Urinary bladder (tissue), 4 donors: ENCODE results near the gene ZCCHC7. TPM values are rescaled to one million over a fixed set of nuclear protein-coding genes. Genes with fewer than 3 reads are reported as not detected.
"Not testable (repeated sequence)": the region's sequence is repeated elsewhere in the genome, so short reads cannot be mapped to it uniquely, and the experiment has no call there.

Experiments used
- DNase-seq: peaks from one replicate; pipeline ENCODE4 v3.0.0-alpha.2; 2015; ENCODE audit errors: extremely low spot score
- H3K27ac ChIP-seq: one replicate; pipeline ENCODE4 v1.5.1; 2013; ENCODE audit warnings: low read depth, mild to moderate bottlenecking, moderate library complexity
- H3K36me3 ChIP-seq: one replicate; pipeline ENCODE4 v1.6.1; 2013; ENCODE audit warnings: mild to moderate bottlenecking, moderate library complexity; ENCODE audit not compliant: insufficient read depth
- H3K4me1 ChIP-seq: one replicate; pipeline ENCODE4 v1.6.1; 2013; ENCODE audit warnings: mild to moderate bottlenecking, moderate library complexity; ENCODE audit not compliant: insufficient read depth
- H3K4me3 ChIP-seq: one replicate; pipeline ENCODE4 v1.5.1; 2013; ENCODE audit warnings: low read depth, low read length
- WGBS: extraction: QIAGEN DNeasy Blood & Tissue Kit; methylation state at CpG from one replicate; pipeline ENCODE4 v1.1.7; 2013; 5-methylcytosine and 5-hydroxymethylcytosine counted together
- polyA plus RNA-seq: library from polyadenylated mRNA; stranded (reverse); fragments of 200-250 nt; gene quantifications from one replicate; pipeline ENCODE4 v1.2.3, GENCODE V29; 2013
- total RNA-seq: library from RNA; depleted of rRNA; stranded (reverse); fragments of >200 nt; gene quantifications from one replicate; pipeline ENCODE4 v1.2.3, GENCODE V29; 2014
- donor health status: healthy with polysubstance abuse.
- donor health status: healthy.

Gene ZCCHC7
- total and polyA plus RNA-seq, 2 donors = 10.9 to 40.7 TPM

DNA sequence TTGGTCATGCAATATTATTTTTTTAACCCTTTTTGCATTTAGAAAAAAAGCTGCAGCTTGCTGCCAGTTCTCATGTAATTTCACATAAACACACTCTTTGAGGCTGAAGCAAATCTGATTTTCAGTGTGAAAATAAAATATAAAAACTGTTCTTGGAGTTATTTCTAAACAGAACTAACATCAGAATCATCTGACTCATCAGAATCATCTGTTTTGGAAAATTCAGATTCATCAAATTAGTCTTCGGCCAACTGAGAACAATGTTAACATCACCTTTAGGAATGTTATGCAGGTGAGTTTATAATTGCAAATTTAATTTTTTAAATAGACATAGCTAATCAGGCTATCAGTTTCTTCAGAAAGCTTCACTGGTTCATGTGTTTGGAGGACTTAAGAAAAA is 45.3 kb downstream of the ZCCHC7 start:
- WGBS = 98% methylated on average over 1 of the region's 1 CpG

DNA sequence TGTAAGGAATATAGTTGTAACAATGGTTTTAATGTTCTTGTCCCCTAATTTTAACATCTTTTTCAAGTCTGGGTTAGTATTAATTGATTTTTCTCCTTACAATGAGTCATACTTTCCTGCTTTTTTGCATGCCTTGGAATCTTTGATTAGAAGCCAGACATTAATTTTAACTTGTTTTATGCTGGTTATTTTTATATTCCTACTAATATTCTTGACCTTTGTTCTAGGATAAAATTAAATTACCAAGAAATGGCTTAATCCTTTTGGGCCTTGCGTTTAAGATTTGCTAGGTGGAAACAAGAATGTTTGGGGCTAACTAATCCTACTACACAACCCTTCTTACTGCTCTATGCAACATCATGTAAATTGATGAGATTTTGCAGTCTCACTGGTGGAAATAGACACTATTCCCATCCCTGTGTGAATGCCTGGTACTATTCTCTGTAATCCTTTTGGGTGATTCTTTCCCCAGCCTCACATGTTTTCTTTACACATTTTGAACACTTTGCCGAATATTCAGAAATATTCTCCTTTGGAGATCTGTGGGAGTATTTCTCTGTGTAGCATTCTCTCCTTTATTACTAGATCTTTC is 47.2 kb downstream of the ZCCHC7 start:
- WGBS = 87% methylated on average over 2 of the region's 2 CpGs

More for the DNA sequence above, 45.3 kb downstream of the ZCCHC7 start:
- Histone ChIP-seq H3K27ac (no peak overlapping the region), H3K4me3 (no peak overlapping the region), H3K36me3 (no peaks in the 10 kb centered on the region), H3K4me1 (no peaks in the 10 kb centered on the region)
- no peak for DNase-seq

DNA sequence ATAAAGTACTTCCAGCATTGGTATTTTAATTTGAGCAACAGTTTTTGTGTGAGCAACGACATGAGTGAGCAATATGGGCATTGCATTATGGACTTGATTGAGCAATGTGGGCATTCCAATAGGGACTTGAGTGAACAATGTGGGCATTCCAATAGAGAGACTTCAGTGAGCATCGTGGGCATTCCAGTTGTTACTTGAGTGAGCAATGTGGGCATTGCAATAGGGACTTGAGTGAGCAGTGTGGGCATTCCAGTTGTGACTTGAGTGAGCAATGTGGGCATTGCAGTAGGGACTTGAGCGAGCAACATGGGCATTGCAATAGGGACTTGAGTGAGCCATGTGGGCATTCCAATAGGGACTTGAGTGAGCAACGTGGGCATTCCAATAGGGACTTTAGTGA is 52.2 kb downstream of the ZCCHC7 start:
- H3K36me3 ChIP-seq = no peaks in the 10 kb centered on the region
- H3K27ac ChIP-seq = no peak overlapping the region
- no peaks in the 10 kb centered on the region for H3K4me1 ChIP-seq
- H3K4me3 ChIP-seq = no peak overlapping the region
- WGBS = 96% methylated on average over 4 of the region's 4 CpGs
- no peak for DNase-seq

More for the DNA sequence above, 47.2 kb downstream of the ZCCHC7 start:
- Histone ChIP-seq H3K4me3 (no peak overlapping the region), H3K36me3 (no peaks in the 10 kb centered on the region), H3K27ac (no peak overlapping the region), H3K4me1 (no peaks in the 10 kb centered on the region)
- DNase-seq = no peak

DNA sequence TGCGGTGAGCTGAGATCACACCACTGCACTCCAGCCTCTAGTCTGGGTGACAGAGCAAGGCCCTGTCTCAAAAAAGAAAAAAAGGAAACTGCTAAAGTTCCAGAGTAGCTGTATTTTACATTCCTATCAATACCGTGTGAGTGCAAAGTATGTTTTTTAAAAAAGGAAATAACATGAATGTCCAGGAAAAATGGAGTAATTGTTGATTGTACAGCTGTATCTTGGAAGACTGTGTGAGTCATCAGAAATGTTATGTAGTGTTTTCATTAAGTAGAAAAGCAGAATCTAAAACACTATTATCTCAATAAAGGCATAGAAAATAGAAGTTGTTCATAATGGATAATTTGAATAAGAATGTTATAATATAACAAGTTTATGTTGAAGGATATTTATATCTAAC is 53.9 kb downstream of the ZCCHC7 start:
- H3K36me3 ChIP-seq = no peaks in the 10 kb centered on the region
- H3K4me1 ChIP-seq = no peaks in the 10 kb centered on the region
- DNase-seq = no peak
- 72% methylated on average over 2 of the region's 2 CpGs for WGBS
- H3K27ac ChIP-seq = no peak overlapping the region
- H3K4me3 ChIP-seq = no peak overlapping the region

DNA sequence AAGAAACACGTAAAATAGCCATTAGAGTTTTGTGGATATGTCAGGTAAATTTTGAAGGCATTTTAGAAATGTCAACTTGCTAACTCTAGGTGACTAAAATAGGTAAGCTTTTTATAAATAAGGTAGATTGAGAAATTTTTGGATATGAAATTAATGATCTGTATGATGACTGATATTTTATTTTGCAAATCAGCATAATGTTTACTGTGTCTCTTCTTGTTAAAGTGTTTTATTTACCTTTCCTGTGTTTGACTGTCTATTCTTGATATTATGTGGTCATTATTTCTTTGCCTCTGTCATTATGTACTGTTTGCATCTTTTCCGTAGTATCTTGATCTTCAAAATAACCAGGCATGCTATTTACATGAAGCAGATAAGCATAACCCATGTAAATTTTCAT is 58.4 kb downstream of the ZCCHC7 start:
- 94% methylated on average over 2 of the region's 2 CpGs for WGBS

DNA sequence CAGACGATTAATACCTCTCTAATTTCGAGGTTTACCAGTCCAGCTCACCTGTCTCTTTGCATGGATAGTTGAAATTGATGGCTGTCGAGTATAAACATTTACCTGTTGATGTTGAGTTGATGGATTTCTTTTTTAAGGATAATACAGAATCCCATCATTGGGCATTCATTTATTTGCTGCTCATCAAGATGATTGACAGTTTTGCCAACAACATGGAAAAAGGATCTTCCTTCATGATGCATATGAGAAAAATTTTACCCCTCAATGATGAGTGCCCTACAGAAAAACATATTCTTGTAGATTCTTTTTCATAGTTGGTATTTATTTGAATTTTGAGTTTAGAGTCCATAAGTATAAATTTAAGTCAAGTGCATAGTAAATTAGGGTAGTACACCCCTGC is 59.2 kb downstream of the ZCCHC7 start:
- 82% methylated on average over 3 of the region's 3 CpGs for WGBS
- Histone ChIP-seq H3K27ac (no peak overlapping the region), H3K36me3 (no peaks in the 10 kb centered on the region), H3K4me3 (no peak overlapping the region), H3K4me1 (no peaks in the 10 kb centered on the region)
- DNase-seq = no peak

More for the DNA sequence above, 58.4 kb downstream of the ZCCHC7 start:
- H3K4me1 ChIP-seq = no peaks in the 10 kb centered on the region
- H3K36me3 ChIP-seq = no peaks in the 10 kb centered on the region
- H3K27ac ChIP-seq = no peak overlapping the region
- no peak overlapping the region for H3K4me3 ChIP-seq
- no peak for DNase-seq

DNA sequence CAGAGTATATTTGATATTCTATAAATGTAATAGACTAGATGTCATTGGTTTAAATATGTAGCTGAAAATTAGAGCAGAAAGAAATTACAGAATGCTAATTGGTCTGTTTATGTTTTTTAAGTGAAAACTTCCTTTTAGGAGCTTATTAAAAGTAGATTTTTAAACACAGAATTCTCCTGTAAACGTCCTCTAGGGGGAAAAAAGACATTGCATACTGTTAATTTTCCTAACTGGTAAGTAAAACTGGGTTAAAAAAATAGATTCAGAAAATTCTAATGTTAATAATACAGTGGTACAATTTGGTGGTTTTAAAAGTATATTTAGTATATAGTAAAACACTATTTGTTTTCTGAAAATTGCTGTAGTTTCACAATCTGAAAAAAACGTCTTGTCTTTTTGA is 59.8 kb downstream of the ZCCHC7 start:
- Histone ChIP-seq H3K27ac (no peak overlapping the region), H3K36me3 (no peaks in the 10 kb centered on the region), H3K4me3 (no peak overlapping the region), H3K4me1 (no peaks in the 10 kb centered on the region)
- no peak for DNase-seq
- WGBS = 68% methylated on average over 2 of the region's 2 CpGs

DNA sequence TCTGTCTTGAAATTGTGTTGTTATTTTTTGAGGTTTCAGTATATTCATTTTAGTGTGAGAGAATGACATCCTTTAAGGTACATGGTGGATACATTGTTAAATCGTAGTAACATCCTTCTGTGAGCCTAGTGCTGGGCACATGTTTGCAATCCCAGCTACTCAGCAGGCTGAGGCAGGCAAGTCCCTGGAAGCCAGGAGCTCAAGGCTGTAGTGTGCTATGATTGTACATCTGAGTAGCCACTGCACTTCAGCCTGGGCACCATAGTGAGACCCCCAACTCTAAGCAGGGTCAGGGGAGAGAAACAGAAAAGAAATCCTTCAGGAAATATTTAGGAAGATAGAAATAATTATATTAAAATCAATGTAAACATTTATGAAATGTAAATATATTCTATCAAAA is 62.3 kb downstream of the ZCCHC7 start:
- WGBS = 96% methylated on average over 1 of the region's 1 CpG
- Histone ChIP-seq H3K4me3 (no peak overlapping the region), H3K36me3 (no peaks in the 10 kb centered on the region), H3K27ac (no peak overlapping the region), H3K4me1 (no peaks in the 10 kb centered on the region)
- no peak for DNase-seq

DNA sequence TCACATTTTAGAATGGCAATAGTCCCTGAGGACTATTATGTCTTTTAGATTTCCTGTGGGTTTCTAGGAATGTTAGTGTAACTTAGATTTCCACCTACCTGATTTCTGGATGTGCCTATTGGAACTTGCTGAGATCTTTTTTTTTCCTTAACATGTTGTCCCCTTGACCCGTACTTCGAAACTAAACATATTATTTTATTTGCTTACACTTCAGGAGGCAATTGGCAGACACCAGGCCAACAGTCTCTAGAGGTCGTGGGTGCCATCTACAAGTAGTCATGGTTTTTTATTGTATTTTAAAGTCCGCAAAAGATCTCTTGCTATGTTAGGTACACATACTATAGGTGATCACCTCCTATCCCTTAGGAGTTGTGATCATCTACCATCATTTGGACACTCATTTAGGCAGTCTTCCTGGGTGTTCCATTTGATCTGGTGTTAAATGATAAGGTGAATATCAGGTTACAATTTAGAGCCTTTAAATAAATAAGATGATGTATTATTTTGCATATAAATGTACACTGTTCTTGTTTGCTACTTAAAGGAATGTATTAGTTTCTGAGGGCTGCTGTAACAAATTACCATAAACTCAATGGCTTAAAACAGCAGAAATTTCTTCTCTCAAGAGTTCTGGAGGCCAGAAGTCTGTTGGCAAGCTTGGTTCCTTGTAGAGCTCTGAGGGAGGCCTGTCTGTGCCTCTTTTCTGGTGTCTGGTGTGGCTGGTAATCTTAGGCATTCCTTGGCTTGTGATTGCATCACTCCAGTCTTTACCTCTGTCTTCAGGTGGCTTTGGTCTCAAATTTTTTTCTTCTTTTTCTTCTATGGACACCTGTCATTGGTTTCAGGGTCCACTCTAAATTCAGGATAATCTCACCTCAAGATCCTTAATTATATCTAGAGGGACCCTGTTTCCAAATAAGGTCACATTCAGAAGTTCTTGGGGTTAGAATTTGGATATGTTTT is 64.8 kb downstream of the ZCCHC7 start:
- WGBS = 93% methylated on average over 4 of the region's 4 CpGs
- no peak for DNase-seq
- H3K4me1 ChIP-seq = no peaks in the 10 kb centered on the region
- no peak overlapping the region for H3K27ac ChIP-seq
- no peak overlapping the region for H3K4me3 ChIP-seq
- H3K36me3 ChIP-seq = no peaks in the 10 kb centered on the region

DNA sequence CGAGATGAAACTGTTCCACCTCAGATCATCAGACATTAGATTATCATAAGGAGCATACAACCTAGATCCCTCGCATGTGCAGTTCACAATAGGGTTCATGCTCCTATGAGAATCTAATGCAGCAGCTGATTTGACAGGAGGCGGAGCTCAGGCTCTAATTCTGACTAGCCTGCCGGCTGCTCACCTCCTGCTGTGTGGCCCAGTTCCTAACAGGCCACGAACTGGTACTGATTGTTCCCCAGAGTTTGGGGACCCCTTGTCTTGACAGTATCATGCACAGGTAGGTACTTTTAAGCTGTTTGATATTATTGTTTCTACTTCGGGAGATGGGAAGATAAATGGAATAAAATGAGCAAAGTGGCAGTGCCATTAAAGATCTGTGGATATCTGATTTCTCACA is 66.9 kb downstream of the ZCCHC7 start:
- no peak overlapping the region for H3K27ac ChIP-seq
- H3K4me3 ChIP-seq = no peak overlapping the region
- WGBS = 93% methylated on average over 6 of the region's 6 CpGs
- DNase-seq = no peak
- no peaks in the 10 kb centered on the region for H3K4me1 ChIP-seq
- H3K36me3 ChIP-seq = no peaks in the 10 kb centered on the region

DNA sequence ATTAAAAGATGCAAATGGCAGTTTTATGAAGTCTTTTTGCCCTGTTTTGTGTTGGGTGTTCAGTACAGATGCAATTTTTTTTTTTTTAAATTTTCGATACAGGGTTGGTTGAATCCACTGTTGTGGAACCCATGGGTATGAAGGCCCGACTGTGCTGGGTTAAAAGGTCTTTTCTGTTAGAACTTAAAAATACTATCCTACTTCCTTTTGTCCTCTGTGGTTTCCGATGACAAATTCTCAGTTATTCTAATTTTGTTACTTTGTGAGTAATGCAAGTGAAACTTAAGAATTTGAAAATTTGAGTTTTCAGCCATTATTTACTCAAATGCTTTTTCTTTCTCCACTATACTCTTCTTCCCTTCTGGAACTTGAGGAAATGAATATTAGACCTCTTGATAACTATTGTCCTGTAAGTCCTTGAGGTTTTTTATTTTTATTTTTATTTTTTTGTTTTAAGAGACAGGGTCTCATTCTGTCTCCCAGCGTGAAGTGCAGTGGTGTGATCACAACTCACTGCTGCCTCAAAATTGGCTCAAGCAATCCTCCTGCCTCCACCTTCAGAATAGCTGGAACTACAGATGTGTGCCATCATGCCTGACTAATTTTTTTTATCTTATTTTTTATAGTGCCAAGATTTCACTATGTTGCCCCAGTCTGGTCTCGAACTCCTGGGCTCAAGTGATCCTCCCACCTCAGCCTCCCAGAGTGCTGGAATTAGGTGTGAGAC is 67.5 kb downstream of the ZCCHC7 start:
- Histone ChIP-seq H3K4me1 (no peaks in the 10 kb centered on the region), H3K27ac (no peak overlapping the region), H3K36me3 (no peaks in the 10 kb centered on the region), H3K4me3 (no peak overlapping the region)
- no peak for DNase-seq
- WGBS = 92% methylated on average over 5 of the region's 5 CpGs

DNA sequence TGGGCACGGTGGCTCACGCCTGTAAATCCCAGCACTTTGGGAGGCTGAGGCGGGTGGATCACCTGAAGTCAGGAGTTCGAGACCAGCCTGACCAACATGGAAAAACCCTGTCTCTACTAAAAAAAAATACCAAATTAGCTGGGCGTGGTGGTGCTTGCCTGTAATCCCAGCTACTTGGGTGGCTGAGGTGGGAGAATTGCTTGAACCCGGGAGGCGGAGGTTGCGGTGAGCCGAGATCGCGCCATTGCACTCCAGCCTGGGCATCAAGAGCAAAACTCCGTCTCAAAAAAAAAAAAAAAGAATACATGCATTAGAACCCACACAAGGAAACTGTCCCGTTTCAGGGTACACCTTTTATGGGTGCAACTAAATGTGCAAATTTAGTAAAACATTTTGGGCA is 70.4 kb downstream of the ZCCHC7 start:
- not testable (repeated sequence) for H3K4me1 ChIP-seq
- 96% methylated on average over 13 of the region's 13 CpGs for WGBS

DNA sequence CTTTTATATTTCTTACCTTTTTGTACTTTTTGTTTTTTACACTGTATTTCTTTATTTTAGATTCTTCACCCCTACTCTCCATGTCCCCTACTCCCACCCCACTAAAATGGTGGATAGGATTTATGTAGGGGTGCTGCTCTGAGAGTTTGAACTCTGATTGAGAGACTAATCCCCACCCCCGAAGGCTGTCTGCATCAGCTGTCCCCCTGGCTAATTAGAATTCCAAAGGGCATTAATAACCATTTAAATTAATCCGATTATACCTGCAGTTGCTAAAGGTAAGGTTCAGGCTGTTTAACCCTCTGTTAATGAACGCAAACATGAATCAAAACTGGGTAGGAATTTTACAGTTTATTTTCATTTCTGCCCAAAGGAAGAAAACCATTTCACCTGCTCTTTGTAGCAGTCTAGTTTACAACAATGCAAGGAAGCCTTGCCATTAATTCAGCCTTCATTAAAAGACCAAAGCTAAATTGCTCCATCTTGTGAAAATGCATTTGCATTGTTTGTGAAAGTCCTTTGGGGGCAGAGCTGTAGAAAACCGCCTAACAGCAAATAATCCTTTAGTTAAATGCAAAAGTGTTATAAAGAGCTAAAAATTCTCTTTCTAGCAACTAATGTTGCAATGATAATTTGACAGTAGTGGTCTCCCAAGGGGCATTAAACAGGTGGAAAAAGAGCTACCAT is 71.2 kb downstream of the ZCCHC7 start:
- no peak overlapping the region for H3K27ac ChIP-seq
- H3K4me1 ChIP-seq = no peaks in the 10 kb centered on the region
- 82% methylated on average over 4 of the region's 4 CpGs for WGBS
- H3K4me3 ChIP-seq = no peak overlapping the region
- DNase-seq = no peak
- no peaks in the 10 kb centered on the region for H3K36me3 ChIP-seq

More for the DNA sequence above, 70.4 kb downstream of the ZCCHC7 start:
- not testable (repeated sequence) for DNase-seq, H3K36me3 ChIP-seq, H3K4me3 ChIP-seq, H3K27ac ChIP-seq
